ENCODE measurements around the gene DNAJC4. TPM values are rescaled to one million over a fixed set of nuclear protein-coding genes. Genes with fewer than 3 reads are reported as not detected.

Gene DNAJC4
- total RNA-seq, 2 donors from 2014 or later = 24.7 to 32.1 TPM

DNA sequence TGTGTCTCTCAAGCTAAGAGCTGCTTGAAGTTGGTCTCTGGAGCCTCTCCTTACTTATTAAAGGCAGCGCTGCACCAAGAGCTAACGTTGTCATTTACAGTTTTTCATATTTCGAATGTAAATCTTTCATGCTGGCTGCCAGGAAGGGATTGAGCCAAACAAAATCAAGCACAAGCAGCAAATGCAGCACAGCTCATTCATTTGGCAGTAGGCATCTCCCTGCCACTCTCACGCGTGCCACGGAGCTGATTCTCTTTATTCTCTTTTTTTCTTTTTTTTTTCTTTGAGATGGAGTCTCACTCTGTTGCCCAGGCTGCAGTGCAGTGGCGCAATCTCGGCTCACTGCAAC lies 2.6 kb downstream of the DNAJC4 start:
- no peak for DNase-seq (ENCODE audit: low spot score)
- peaks cover 0 to 76% of the 10 kb centered on the region in 2 donors for H3K4me1 ChIP-seq
- H3K4me3 ChIP-seq = no peak overlapping the region
- H3K27ac ChIP-seq = no peak overlapping the region
- H3K36me3 ChIP-seq = peaks cover 6% of the 10 kb centered on the region
- no peaks in the 10 kb centered on the region for H3K9me3 ChIP-seq
- no peaks in the 10 kb centered on the region for H3K27me3 ChIP-seq
- TF ChIP-seq, protein P1, sequence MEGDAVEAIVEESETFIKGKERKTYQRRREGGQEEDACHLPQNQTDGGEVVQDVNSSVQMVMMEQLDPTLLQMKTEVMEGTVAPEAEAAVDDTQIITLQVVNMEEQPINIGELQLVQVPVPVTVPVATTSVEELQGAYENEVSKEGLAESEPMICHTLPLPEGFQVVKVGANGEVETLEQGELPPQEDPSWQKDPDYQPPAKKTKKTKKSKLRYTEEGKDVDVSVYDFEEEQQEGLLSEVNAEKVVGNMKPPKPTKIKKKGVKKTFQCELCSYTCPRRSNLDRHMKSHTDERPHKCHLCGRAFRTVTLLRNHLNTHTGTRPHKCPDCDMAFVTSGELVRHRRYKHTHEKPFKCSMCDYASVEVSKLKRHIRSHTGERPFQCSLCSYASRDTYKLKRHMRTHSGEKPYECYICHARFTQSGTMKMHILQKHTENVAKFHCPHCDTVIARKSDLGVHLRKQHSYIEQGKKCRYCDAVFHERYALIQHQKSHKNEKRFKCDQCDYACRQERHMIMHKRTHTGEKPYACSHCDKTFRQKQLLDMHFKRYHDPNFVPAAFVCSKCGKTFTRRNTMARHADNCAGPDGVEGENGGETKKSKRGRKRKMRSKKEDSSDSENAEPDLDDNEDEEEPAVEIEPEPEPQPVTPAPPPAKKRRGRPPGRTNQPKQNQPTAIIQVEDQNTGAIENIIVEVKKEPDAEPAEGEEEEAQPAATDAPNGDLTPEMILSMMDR (IDR thresholded peaks at IDR 0.05) = no peak

DNA sequence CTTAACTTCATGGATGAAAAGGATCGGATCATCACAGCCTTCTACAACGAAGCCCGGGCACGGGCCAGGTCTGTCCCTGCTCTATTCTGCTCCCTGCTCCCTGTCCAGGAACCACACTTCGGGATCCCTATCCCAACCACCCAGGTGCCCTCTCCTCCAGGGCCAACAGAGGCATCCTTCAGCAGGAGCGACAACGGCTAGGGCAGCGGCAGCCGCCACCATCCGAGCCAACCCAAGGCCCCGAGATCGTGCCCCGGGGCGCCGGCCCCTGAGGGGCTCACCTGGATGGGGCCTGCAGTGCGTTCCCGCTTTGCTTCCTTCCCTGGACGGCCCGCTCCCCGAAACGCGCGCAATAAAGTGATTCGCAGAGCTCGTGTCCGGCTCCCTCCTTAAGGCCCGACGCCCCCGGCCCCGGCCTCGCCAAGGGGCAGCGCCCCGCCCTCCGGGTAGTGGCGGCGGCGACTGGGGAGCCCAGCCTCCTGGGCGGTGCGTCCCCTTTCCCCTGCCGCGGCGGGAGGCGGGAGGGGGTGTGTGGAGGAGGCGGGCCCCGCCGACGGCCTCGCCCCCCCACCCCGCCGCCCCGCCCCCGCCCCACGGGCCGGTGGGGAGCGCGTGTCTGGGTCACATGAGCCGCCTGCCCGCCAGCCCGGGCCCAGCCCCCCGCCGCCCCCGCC lies 3.7 kb downstream of the DNAJC4 start, which contains the start of gene VEGFB:
Gene VEGFB, plus strand, starts transcription at position 672 of the 674 bp plus-strand sequence. CDS start 250 bp downstream, outside the sequence.
- Histone ChIP-seq H3K36me3 (peaks cover 6% of the 10 kb centered on the region), H3K27ac (peak within 1 kb of the TSS; percentile 89 to 90), H3K4me3 (peak within 1 kb of the TSS; percentile 69 to 75), H3K27me3 (no peaks in the 10 kb centered on the region), H3K9me3 (no peaks in the 10 kb centered on the region), H3K4me1 (peaks cover 0 to 73% of the 10 kb centered on the region in 2 donors)
- no peak for DNase-seq (ENCODE audit: low spot score)
- TF ChIP-seq, protein P1 (IDR thresholded peaks at IDR 0.05) = no peak

DNA sequence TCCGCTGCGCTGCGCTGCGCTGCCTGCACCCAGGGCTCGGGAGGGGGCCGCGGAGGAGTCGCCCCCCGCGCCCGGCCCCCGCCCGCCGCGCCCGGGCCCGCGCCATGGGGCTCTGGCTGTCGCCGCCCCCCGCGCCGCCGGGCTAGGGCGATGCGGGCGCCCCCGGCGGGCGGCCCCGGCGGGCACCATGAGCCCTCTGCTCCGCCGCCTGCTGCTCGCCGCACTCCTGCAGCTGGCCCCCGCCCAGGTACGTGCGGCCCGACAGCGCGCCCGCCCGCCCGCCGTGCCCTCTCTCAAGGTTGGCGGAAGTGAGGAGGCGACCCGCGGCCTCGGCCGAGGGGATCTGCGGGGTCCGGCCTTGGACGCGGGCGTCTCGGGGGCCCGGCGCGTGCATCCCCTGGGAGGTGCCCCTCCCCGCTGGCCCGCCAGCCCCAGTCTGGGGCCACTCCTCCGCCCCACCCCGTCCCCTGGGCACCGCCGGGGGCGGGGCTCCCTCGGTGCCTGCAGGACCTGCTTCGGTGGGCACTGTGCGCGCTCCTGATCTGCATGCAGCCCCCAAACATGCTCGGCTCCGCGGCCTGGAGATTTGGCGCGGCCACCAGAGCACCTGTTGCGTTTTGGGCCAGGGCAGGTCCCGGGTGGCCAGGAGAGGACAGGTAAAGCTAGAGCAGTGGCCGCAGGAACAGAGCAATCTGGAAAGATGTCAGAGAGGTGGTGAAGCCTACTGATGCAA lies 4.5 kb downstream of the DNAJC4 start:
- no peaks in the 10 kb centered on the region for H3K9me3 ChIP-seq
- H3K27ac ChIP-seq = peak overlapping the region; percentile 89 to 90
- H3K27me3 ChIP-seq = no peaks in the 10 kb centered on the region
- peak overlapping the region; percentile 69 to 75 for H3K4me3 ChIP-seq
- no peak for DNase-seq (ENCODE audit: low spot score)
- TF ChIP-seq, protein P1 (IDR thresholded peaks at IDR 0.05) = no peak
- peaks cover 6% of the 10 kb centered on the region for H3K36me3 ChIP-seq
- H3K4me1 ChIP-seq = peaks cover 0 to 67% of the 10 kb centered on the region in 2 donors

DNA sequence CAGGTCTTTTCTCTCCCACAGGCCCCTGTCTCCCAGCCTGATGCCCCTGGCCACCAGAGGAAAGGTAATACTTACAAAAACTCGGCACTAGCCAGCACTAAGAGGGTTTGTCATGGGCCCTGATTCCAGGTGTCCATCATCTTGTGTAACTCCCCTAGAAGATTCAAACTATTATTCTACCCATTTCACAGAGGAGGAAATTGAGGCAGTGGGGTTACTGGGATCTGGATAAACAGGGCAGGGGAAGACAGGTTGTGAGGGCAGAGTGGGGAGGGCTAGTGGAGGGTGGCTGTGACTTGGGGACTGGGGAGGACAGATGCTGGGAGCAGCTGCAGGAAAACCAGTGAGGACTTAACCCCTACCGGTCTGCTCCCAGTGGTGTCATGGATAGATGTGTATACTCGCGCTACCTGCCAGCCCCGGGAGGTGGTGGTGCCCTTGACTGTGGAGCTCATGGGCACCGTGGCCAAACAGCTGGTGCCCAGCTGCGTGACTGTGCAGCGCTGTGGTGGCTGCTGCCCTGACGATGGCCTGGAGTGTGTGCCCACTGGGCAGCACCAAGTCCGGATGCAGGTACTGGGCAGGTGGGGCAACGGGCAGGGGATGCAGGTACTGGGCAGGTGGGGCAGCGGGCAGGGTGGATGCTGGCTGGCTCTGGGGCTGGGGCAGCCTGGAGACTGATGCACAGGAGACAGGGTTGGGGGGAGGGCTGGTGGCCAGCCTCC lies 5.3 kb downstream of the DNAJC4 start:
- H3K27me3 ChIP-seq = no peaks in the 10 kb centered on the region
- TF ChIP-seq, protein P1 (IDR thresholded peaks at IDR 0.05) = no peak
- H3K4me1 ChIP-seq = peaks cover 0 to 71% of the 10 kb centered on the region in 2 donors
- H3K9me3 ChIP-seq = no peaks in the 10 kb centered on the region
- H3K27ac ChIP-seq = peak overlapping the region; percentile 89 to 90
- peak overlapping the region; percentile 69 to 75 for H3K4me3 ChIP-seq
- DNase-seq (ENCODE audit: low spot score) = no peak
- peaks cover 6% of the 10 kb centered on the region for H3K36me3 ChIP-seq

DNA sequence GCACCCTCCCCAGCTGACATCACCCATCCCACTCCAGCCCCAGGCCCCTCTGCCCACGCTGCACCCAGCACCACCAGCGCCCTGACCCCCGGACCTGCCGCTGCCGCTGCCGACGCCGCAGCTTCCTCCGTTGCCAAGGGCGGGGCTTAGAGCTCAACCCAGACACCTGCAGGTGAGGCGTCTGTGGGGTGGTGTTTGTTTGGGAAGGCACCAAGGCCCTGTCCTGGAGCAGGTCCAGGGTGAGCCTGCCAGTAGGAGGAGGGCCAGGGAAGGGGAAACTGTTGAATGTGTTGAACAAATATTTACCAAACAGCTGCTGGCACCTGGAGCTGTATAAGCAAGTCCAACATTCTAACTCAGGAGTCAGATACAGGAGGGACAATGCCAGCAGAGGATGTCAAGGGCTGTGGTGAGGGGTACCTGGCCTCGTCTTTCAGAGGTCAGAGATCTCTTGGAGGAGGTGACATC lies 7.2 kb downstream of the DNAJC4 start:
- Histone ChIP-seq H3K4me1 (peaks cover 0 to 61% of the 10 kb centered on the region in 2 donors), H3K9me3 (no peaks in the 10 kb centered on the region), H3K27ac (peak overlapping the region; percentile 8 to 39), H3K27me3 (no peaks in the 10 kb centered on the region), H3K4me3 (no peak overlapping the region), H3K36me3 (peaks cover 6% of the 10 kb centered on the region)
- TF ChIP-seq, protein P1 (IDR thresholded peaks at IDR 0.05) = no peak
- DNase-seq (ENCODE audit: low spot score) = no peak

All from right atrium auricular region (tissue), 2 donors.